Measurements from ENCODE around the gene FAT3.

- TF ChIP-seq CTCF (IDR thresholded peaks at IDR 0.05; ENCODE audit: poor library complexity, severe bottlenecking), result no peak
- no peak for TF ChIP-seq RAD21 (conservative IDR thresholded peaks at IDR 0.05)
- no peak for TF ChIP-seq SMC3 (conservative IDR thresholded peaks at IDR 0.05; ENCODE audit: poor library complexity)
- TF ChIP-seq POLR2AphosphoS5 (IDR thresholded peaks at IDR 0.05), result no peak
- no peak for TF ChIP-seq EZH2 (IDR thresholded peaks at IDR 0.05; ENCODE audit: borderline replicate concordance, insufficient read depth, low read length, poor library complexity, severe bottlenecking)
- no peak for TF ChIP-seq TAF1 (IDR thresholded peaks at IDR 0.05; ENCODE audit: low read depth)
Observed at GRCh38 chr11:92216789-92217188, 7.8 kb upstream of the FAT3 start.

Data from neural cell (in vitro differentiated cells).